Measurements from ENCODE around the gene SPHK1.

Gene SPHK1

DNA sequence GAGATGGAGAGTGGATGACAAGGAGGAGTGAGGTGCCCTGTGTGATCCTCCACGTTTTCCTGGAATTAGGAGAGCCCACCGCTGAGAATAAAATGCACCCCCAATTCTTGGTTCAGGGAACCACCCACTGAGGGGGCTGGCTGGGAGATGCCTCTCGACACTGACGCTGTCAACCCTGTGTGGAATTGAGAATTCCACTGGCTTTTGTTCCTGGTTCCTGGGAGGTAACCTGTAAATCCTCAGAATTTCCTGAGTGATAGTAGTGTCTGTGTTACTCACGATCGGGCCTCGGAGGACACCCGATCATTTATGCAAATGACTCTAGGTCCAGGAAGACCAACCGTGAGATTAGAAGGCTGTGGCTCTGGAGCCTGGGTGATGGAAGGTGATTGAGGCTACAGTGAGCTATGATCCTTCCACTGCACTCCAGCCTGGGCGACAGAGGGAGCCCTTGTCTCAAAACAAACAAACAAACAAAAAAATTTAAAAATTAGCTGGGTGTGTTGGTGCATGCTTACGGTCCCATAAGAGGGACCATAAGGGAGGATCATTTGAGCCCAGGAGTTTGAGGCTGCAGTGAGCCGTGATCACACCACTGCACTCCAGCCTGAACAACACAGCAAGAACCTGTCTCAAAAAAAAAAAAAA is 19.0 kb upstream of the SPHK1 start:
- FAIRE-seq: no peak

GRCh38 chr17:76366247-76366646 is 18.2 kb upstream of the SPHK1 start:
- no peak for FAIRE-seq

DNA sequence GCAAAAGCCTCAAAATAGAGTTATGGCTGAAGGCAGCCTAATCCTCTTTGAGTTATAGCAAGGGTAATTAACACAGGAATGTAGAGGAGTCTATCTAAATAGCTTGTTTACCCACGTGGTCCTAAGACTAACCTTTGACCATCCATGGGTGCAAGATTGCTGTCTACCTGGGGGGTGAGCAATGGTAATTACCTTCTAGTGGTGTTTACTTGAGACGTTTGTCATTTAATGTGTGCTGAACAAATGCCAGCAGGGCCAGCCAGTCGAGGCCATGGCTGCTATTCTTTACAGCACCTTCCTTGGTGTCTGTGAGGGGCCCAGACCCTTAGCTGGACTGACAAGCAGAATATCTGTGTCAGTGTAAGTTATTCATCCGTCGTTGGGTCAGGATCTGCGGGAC is 16.8 kb upstream of the SPHK1 start:
- FAIRE-seq: no peak

DNA sequence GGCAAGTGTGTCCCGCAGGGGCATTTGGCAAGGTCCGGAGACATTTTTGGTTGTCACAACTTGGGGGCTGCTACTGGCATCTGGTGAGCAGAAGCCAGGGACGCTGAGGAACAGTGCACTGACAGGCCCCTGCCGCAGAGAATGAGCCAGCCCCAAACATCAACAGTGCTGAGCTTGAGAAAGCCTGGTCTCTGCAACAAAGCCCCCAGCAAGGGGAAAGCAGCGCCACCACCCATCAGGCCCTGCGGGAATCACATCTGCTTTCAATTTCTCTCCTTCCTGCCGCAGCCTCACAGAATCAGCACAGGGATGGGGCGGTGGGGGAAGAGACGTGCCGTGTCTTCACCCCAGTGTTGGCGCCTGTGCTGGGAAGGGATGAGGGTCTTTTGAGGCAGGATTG is 15.9 kb upstream of the SPHK1 start:
- no peak for FAIRE-seq

- no peak for FAIRE-seq
Observed at GRCh38 chr17:76369379-76369778, 15.0 kb upstream of the SPHK1 start.

DNA sequence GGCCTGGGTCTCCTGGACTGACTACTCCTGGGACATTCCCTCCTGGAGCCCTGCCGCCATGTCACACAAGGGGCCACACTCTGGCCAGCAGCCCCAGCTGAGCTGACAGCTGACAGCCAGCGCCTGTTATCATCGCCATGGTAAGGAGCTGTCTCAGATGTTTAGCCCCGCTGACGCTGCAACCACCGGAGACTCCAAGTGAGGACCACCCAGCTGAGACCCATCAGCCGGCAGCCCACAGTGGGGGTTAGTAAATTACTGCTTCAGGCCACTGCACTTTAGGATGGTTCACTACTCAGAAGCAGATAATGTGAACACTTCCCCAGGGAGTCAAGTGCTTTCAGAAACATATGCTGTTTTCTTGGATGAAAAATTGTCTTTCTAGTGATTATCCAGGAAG is 14.6 kb upstream of the SPHK1 start:
- FAIRE-seq: no peak

GRCh38 chr17:76370261-76370993 is 14.0 kb upstream of the SPHK1 start:
- FAIRE-seq: no peak

- no peak for FAIRE-seq
Observed at GRCh38 chr17:76371656-76372628, 12.5 kb upstream of the SPHK1 start.

- no peak for FAIRE-seq
Observed at GRCh38 chr17:76376318-76377133, 7.9 kb upstream of the SPHK1 start.

GRCh38 chr17:76378548-76379274 is 5.7 kb upstream of the SPHK1 start:
- no peak for FAIRE-seq

GRCh38 chr17:76379275-76379641 is 5.2 kb upstream of the SPHK1 start:
- FAIRE-seq: no peak

DNA sequence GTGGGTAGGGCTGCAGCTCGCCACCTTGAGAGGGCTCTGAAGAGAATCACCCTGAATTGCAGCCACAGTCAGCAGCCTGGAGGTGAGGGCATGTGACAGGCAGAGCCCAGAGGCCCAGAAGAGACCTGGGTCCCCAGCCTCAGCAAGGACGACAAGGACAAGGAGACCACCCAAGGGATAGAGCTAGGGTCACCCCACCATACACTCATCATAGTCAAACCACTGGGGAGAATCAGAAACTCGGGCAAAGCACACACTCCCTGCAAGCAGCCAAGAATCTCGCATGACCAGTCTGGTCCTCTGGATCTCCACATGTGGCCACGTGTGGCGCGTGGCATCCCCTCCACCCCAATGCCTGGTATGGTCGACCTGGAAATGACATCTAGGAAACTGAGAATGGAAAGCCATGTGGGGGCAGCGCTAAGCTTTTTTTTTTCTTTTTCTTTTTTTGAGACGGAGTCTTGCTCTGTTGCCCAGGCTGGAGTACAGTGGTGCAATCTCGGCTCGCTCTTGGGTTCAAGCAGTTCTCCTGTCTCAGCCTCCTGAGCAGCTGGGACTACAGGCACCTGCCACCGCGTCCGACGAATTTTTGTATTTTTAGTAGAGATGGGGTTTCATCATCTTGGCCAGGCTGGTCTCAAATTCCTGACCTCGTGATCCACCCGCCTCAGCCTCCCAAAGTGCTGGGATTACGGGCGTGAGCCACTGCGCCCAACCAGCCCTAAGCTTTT is 4.6 kb upstream of the SPHK1 start:
- no peak for FAIRE-seq

DNA sequence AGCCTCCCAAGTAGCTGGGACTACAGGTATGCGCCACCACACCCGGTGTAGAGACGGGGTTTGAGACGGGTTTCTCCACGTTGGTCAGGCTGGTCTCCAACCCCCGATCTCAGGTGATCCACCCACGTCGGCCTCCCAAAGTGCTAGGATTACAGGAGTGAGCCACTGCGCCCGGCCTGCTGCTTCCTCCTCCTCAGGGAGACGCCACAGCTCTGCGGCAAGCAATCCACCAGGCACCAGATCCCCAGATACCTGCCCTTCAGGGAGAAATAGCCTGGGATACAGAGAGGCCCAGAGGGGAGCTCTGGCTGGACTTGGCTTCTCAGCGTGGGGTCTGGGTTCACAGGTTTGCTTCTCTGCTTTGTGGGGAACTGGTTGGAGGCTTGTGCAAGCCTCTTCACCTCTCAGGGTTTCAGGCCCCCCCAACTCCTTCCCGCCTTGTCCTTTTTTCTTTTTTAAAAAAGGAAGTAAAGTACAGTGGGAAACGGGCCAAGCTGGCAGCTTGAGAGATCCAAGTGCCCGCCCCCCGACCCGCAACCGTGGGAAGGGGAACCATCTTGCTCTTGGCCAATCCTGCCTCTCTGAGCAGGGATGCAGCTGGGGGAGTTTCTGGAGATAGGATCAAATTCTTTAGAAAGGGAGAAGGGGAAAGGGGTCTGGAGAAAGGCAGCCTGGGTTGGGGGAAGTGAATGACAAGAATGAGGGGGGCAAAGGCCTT is 2.6 kb upstream of the SPHK1 start:
- no peak for FAIRE-seq

GRCh38 chr17:76382351-76382802 is 2.0 kb upstream of the SPHK1 start:
- FAIRE-seq: no peak

- no peak for FAIRE-seq
Observed at GRCh38 chr17:76382803-76383545, 1.4 kb upstream of the SPHK1 start.

GRCh38 chr17:76383546-76384221 is 725 bp upstream of the SPHK1 start:
- no peak for FAIRE-seq

DNA sequence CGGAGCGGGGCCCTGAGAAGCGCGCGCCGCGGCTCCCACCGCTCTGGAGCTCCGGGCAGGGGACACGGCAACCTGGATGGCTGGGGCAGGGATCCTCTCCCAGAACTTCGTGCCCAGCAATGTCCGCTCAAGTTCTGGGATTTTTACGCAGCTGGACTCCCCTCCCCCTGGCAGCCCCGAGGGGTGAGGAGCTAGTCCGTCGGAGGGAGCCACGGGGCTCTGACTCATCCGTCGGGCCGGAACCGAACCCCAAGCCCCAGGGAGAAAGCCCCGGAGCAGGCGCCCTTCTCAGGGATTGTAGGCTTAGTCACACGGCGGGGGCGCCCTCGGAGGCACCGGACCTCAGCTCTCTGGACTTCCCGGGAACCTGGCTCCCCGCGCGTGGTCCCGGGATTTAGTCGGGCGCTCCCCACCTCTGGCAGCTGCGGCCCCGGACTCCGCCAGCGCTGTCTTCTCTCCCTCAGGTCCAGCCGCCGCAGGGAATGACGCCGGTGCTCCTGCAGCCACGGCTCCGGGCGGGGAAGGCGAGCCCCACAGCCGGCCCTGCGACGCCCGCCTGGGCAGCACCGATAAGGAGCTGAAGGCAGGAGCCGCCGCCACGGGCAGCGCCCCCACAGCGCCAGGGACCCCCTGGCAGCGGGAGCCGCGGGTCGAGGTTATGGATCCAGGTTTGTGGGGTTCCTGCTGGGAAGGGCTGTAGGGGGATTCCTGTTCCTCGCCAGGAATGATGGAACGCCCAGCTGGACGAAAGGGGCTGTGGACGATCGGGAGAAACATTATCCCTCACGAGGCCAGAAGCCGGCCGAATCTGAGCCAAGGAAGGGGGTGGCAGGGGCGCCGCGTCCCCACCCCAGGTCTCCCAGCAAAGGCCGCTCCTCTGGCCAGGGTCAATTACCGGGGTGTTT is 830 bp downstream of the SPHK1 start:
- FAIRE-seq: no peak

Data from A204.1 (cell line).